GM23338 (cell line): Measurements from ENCODE around the gene CDC40. TPM values are rescaled to one million over a fixed set of nuclear protein-coding genes. Genes with fewer than 3 reads are reported as not detected.
A peak's percentile ranks its signal among the peaks of the same experiment; 100 is the strongest.

Experiments used
- ATAC-seq: fragments of 200-7000 bp; cut with Tn5 transposase; 3 replicates; pipeline ENCODE4 v1.9.1; 2020
- DNase-seq: peaks from one replicate; pipeline ENCODE4 v3.0.0-alpha.2; 2015; ENCODE audit warnings: low spot score
- H2AFZ ChIP-seq: fragments of 200-600 bp; sonication (generic); 2 replicates; pipeline ENCODE4 v1.8.0; 2016; ENCODE audit warnings: antibody characterized with exemption, mild to moderate bottlenecking, moderate library complexity
- H3F3A ChIP-seq: fragments of 200-600 bp; sonication (generic); replicated peaks from 2 replicates; pipeline ENCODE4 v1.8.0; 2017; ENCODE audit warnings: antibody characterized with exemption, mixed run types, low read depth
- H3K27ac ChIP-seq: fragments of 200-600 bp; sonication (generic); 2 replicates; pipeline ENCODE4 v1.6.1; 2016; ENCODE audit warnings: low read depth
- H3K27me3 ChIP-seq: fragments of 200-600 bp; sonication (generic); 2 replicates; pipeline ENCODE4 v1.8.0; 2016; ENCODE audit warnings: mild to moderate bottlenecking, mixed run types, moderate library complexity; ENCODE audit not compliant: insufficient read depth
- H3K36me3 ChIP-seq: fragments of 200-600 bp; sonication (generic); 2 replicates; pipeline ENCODE4 v1.8.0; 2016; ENCODE audit warnings: mild to moderate bottlenecking; ENCODE audit not compliant: insufficient read depth
- H3K4me1 ChIP-seq: fragments of 200-600 bp; sonication (generic); 2 replicates; pipeline ENCODE4 v1.8.0; 2016; ENCODE audit warnings: mild to moderate bottlenecking, moderate library complexity; ENCODE audit not compliant: insufficient read depth
- H3K4me2 ChIP-seq: fragments of 200-600 bp; sonication (generic); 2 replicates; pipeline ENCODE4 v1.7.1; 2017; ENCODE audit warnings: mixed run types
- H3K4me3 ChIP-seq: fragments of 200-600 bp; sonication (generic); 2 replicates; pipeline ENCODE4 v1.6.1; 2016; ENCODE audit warnings: mixed run types
- H3K79me2 ChIP-seq: fragments of 200-600 bp; sonication (generic); replicated peaks from 2 replicates; pipeline ENCODE4 v1.8.0; 2017; ENCODE audit warnings: mild to moderate bottlenecking; ENCODE audit not compliant: insufficient read depth
- H3K9me2 ChIP-seq: fragments of 200-600 bp; sonication (generic); 2 replicates; pipeline ENCODE4 v1.8.0; 2017; ENCODE audit not compliant: insufficient read depth
- H4K20me1 ChIP-seq: fragments of 200-600 bp; sonication (generic); replicated peaks from 2 replicates; pipeline ENCODE4 v1.8.0; 2017; ENCODE audit warnings: mild to moderate bottlenecking; ENCODE audit not compliant: insufficient read depth
- H3K27ac Mint-ChIP-seq: 2 replicates; pipeline ENCODE4 v1.8.0; 2020; ENCODE audit warnings: inconsistent platforms, mild to moderate bottlenecking, moderate library complexity, mixed read lengths
- H3K27me3 Mint-ChIP-seq: 3 replicates; pipeline ENCODE4 v1.8.0; 2022; ENCODE audit warnings: low read depth, mild to moderate bottlenecking, moderate library complexity, mixed read lengths, inconsistent platforms; ENCODE audit not compliant: insufficient read depth, poor library complexity
- H3K36me3 Mint-ChIP-seq: 3 replicates; pipeline ENCODE4 v1.8.0; 2021; ENCODE audit warnings: low read depth, mild to moderate bottlenecking, inconsistent platforms, moderate library complexity, mixed read lengths
- H3K4me1 Mint-ChIP-seq: 3 replicates; pipeline ENCODE4 v1.8.0; 2020; ENCODE audit warnings: mild to moderate bottlenecking, inconsistent platforms, mixed read lengths
- H3K4me3 Mint-ChIP-seq: 3 replicates; pipeline ENCODE4 v1.8.0; 2021; ENCODE audit warnings: moderate library complexity, mild to moderate bottlenecking, inconsistent platforms, mixed read lengths
- H3K9me3 Mint-ChIP-seq: 3 replicates; pipeline ENCODE4 v1.8.0; 2020; ENCODE audit warnings: moderate library complexity, mild to moderate bottlenecking, inconsistent platforms, mixed read lengths
- CREB1 ChIP-seq: fragments of 250-450 bp; sonication (Bioruptor Pico); IDR thresholded peaks from 2 replicates; pipeline ENCODE4 v1.5.0; 2020; ENCODE audit warnings: low read depth, mild to moderate bottlenecking, moderate library complexity
- CTCF ChIP-seq, 2 experiments: fragments of 200-600 bp in 1 of 2; sonication (generic) in 1 of 2; conservative IDR thresholded peaks; 2 replicates each; pipeline versions ENCODE4 v1.5.1 to v1.6.1; 2016 to 2017; ENCODE audit warnings: antibody characterized with exemption in 2 of 2, low read depth in 2 of 2, mild to moderate bottlenecking in 2 of 2, moderate library complexity in 1 of 2
- ETS1 ChIP-seq: IDR thresholded peaks from 2 replicates; pipeline ENCODE4 v1.6.1; 2016; ENCODE audit warnings: antibody characterized with exemption
- EZH2 ChIP-seq: fragments of 200-600 bp; sonication (generic); IDR thresholded peaks from one replicate; pipeline ENCODE4 v1.8.0; 2017; ENCODE audit warnings: antibody characterized with exemption, mild to moderate bottlenecking, low read depth; ENCODE audit not compliant: unreplicated experiment
- EZH2phosphoT487 ChIP-seq: fragments of 200-600 bp; sonication (generic); IDR thresholded peaks from one replicate; pipeline ENCODE4 v1.8.1; 2018; ENCODE audit warnings: antibody characterized with exemption; ENCODE audit not compliant: unreplicated experiment
- JUNB ChIP-seq: IDR thresholded peaks from one replicate; pipeline ENCODE4 v1.6.1; 2016; ENCODE audit warnings: antibody characterized with exemption; ENCODE audit not compliant: unreplicated experiment
- NANOG ChIP-seq: IDR thresholded peaks from 2 replicates; pipeline ENCODE4 v1.6.1; 2016; ENCODE audit warnings: antibody characterized with exemption, borderline replicate concordance
- REST ChIP-seq: IDR thresholded peaks from one replicate; pipeline ENCODE4 v1.6.1; 2018; ENCODE audit warnings: antibody characterized with exemption; ENCODE audit not compliant: unreplicated experiment
- STAT1 ChIP-seq: IDR thresholded peaks from one replicate; pipeline ENCODE4 v1.6.1; 2016; ENCODE audit warnings: antibody characterized with exemption; ENCODE audit not compliant: unreplicated experiment
- ZNF331 ChIP-seq: fragments of 250-450 bp; sonication (Bioruptor Pico); IDR thresholded peaks from 2 replicates; pipeline ENCODE4 v1.5.0; 2020; ENCODE audit warnings: low read depth, mild to moderate bottlenecking, moderate library complexity
- ZNF462 ChIP-seq: fragments of 250-450 bp; sonication (Bioruptor Pico); IDR thresholded peaks from 2 replicates; pipeline ENCODE4 v1.5.0; 2020; ENCODE audit warnings: mild to moderate bottlenecking, moderate library complexity
- polyA plus RNA-seq: library from polyadenylated mRNA; unstranded; fragments of >200 nt; fragmentation: Nextera tagmentation; extraction: Ambion mirVana; gene quantifications from 2 replicates; pipeline ENCODE4 v1.2.1, GENCODE V29; 2016
- total RNA-seq: library from RNA; depleted of rRNA; stranded (reverse); fragments of >200 nt; shearing (Covaris generic); gene quantifications from 2 replicates; pipeline ENCODE4 v1.2.3, GENCODE V29; 2014

Gene CDC40
- total and polyA plus RNA-seq, 2 experiments from 2014 or later = 28.9 to 58.4 TPM

GRCh38 chr6:110246378-110246777 is 66.2 kb downstream of the CDC40 start (continued):
- TF ChIP-seq ETS1 = no peak

- Mint-ChIP-seq H3K4me3 (no peak overlapping the region), H3K4me1 (peaks cover 17% of the 10 kb centered on the region; the same call in 2 of the 3 replicates), H3K27me3 (peaks cover 5% of the 10 kb centered on the region), H3K9me3 (no peaks in the 10 kb centered on the region), H3K27ac (peak overlapping the region; percentile 57; the same call in 1 of the 2 replicates), H3K36me3 (no peaks in the 10 kb centered on the region)
- Histone ChIP-seq H3K27me3 (no peaks in the 10 kb centered on the region), H3K9me2 (no peaks in the 10 kb centered on the region), H3K4me3 (no peak overlapping the region), H3K79me2 (no peaks in the 10 kb centered on the region), H3K4me1 (peaks cover 10% of the 10 kb centered on the region), H3K36me3 (no peaks in the 10 kb centered on the region; the same call in 1 of the 2 replicates), H3F3A (no peaks in the 10 kb centered on the region), H4K20me1 (no peaks in the 10 kb centered on the region), H3K4me2 (no peak overlapping the region), H3K27ac (no peak overlapping the region), H2AFZ (no peak overlapping the region)
- DNase-seq (no peak), ATAC-seq (no peak)
- TF ChIP-seq NANOG = no peak
- no peak for TF ChIP-seq CREB1 (CRISPR knock-in tag)
- no peak for TF ChIP-seq EZH2phosphoT487
- no peak for TF ChIP-seq REST
- no peak for TF ChIP-seq CTCF (conservative IDR thresholded peaks at IDR 0.05; ENCODE audit: low read depth in 2 of 2)
- TF ChIP-seq STAT1 = no peak
- no peak for TF ChIP-seq ZNF331
- TF ChIP-seq EZH2 = no peak
- no peak for TF ChIP-seq JUNB
- TF ChIP-seq ZNF462 = no peak
Measured at GRCh38 chr6:110246900-110247546, 66.8 kb downstream of the CDC40 start.
